Inflammatory macrophage (primary cell): ENCODE data around the gene PES1.
"Not testable (repeated sequence)": the region's sequence is repeated elsewhere in the genome, so short reads cannot be mapped to it uniquely, and the experiment has no call there.

ENCODE experiments used
- DNase-seq, 2 donors: peaks; one replicate each; pipeline ENCODE4 v3.0.0-alpha.2; 2020 to 2022

The PES1 gene

GRCh38 chr22:30551813-30552212, 39.9 kb downstream of the PES1 start:
- DNase-seq, result not testable (repeated sequence)

DNA sequence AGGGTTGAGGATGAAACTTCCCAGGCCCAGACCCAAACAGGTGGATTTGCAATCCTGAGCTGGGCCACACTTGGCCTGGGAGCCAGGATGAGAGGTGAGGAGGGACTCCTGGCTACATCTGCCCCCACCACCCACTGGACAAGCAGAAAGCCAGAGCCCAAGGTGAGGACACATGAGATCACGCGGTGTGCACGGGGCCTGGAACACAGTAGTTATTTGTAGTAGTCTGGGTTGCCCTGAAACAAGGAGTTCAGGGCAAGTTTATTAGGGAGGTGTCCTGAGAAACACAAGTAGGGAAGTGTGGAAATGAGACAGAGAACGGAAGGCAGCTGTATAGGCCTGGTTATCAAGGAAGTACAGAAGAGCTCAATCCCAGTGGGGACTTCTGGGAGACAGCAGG, 44.5 kb downstream of the PES1 start:
- peak in 1 of 2 donors; percentile 7 for DNase-seq

- DNase-seq, result no peak
Measured at GRCh38 chr22:30546616-30547015, 45.1 kb downstream of the PES1 start, which contains the start of gene SEC14L6. Gene SEC14L6 (minus strand): TSS chr22:30546741. CDS start chr22:30546682, 59 bp downstream.

GRCh38 chr22:30542811-30543188, 48.9 kb downstream of the PES1 start:
- no peak for DNase-seq

GRCh38 chr22:30541961-30542810, 49.5 kb downstream of the PES1 start:
- DNase-seq, result peak; percentile 3 to 45

DNA sequence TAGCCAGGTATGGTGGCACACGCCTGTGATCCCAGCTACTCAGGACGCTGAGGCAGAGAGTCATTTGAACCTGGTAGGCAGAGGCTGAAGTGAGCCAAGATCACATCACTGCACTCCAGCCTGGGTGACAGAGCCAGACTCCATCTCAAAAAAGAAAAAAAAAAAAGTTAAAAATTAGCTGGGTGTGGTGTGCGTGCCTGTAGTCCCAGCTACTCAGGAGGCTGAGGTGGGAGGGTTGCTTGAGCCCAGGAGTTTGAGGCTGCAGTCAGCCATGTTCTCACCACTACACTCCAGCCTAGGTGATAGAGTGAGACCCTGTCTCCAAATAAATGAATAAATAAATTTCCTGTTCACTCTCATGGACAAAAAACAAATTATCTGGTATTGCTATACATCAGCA, 50.2 kb downstream of the PES1 start:
- DNase-seq, result not testable (repeated sequence)

- no peak for DNase-seq
Measured at GRCh38 chr22:30539368-30539767, 52.3 kb downstream of the PES1 start.

- peak in 1 of 2 donors; percentile 4 for DNase-seq
Measured at GRCh38 chr22:30538280-30538679, 53.4 kb downstream of the PES1 start.

DNA sequence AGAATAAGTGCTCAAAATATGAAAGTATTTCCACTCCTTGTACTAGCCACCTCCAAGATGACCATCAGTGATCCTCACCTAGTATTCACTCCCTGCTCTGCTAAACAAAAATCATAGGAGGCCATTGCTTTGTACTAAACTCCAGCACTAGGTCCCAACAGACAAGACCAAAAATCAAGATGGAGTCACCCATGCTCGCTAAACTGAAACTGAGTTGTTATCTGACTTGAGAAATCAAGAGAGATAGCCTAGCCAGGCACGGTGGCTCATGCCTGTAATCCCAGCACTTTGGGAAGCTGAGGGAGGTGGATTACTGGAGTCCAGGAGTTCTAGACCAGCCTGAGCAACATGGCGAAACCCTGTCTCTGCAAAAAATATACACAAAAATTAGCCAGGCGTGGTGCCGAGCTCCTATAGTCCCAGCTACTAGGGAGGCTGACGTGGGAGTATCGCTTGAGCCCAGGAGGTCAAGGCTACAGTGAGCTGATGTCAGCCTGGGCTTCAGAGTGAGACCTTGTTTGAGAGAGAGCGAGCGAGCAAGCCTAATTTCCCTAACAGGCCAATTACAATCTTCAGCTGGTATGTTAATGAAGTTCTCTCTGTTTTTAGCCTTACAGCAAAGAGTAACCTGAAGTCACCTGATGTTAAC, 54.5 kb downstream of the PES1 start:
- DNase-seq, result no peak

DNA sequence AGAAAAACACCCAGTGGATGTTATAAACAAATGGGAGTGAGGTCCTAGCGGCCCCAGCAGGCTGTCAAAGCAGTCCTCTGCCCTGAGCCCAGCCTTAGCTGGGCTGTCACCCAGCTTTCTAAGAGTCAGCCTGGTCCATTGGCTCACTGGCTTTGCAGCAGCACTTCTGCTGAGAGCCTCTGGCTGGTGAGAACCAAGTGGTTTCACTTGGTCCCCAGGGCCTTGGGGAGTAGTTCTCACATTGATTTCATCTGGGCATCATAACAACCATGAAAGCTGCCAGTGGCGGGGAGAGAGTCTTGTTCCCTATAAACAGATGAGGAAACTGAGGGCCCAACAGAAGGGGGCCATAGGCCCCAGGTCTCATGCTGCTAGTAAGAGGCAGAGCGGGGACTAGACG, 56.5 kb downstream of the PES1 start:
- no peak for DNase-seq

GRCh38 chr22:30531651-30532608, 59.8 kb downstream of the PES1 start:
- no peak for DNase-seq

GRCh38 chr22:30526656-30527055, 65.1 kb downstream of the PES1 start:
- no peak for DNase-seq
